GM06990 (cell line): Measurements from ENCODE around the gene TLE1.

Source experiments
- DNase-seq: peaks from one replicate; pipeline ENCODE4 v3.0.0-alpha.2; 2011; ENCODE audit not compliant: insufficient read length; ENCODE audit errors: extremely low read depth
- H3K27me3 ChIP-seq: replicated peaks from 2 replicates; pipeline ENCODE4 v1.6.0; 2011; ENCODE audit warnings: low read length; ENCODE audit not compliant: control insufficient read depth, insufficient read depth
- H3K36me3 ChIP-seq: 2 replicates; pipeline ENCODE4 v1.5.1; 2011; ENCODE audit warnings: low read length; ENCODE audit not compliant: control insufficient read depth, insufficient read depth
- H3K4me3 ChIP-seq: replicated peaks from 2 replicates; pipeline ENCODE4 v1.5.1; 2011; ENCODE audit warnings: low read depth, mild to moderate bottlenecking, control low read depth, low read length
- CTCF ChIP-seq: IDR thresholded peaks from 2 replicates; pipeline ENCODE4 v1.5.1; 2011; ENCODE audit warnings: low read length, control low read depth, mild to moderate bottlenecking, inconsistent platforms; ENCODE audit not compliant: insufficient read depth, poor library complexity, severe bottlenecking

TLE1 gene

GRCh38 chr9:81586786-81587185 lies 102.6 kb downstream of the TLE1 start:
- no peaks in the 10 kb centered on the region for H3K36me3 ChIP-seq
- TF ChIP-seq CTCF: no peak
- DNase-seq: no peak

GRCh38 chr9:81585191-81585763 lies 104.1 kb downstream of the TLE1 start:
- no peak for TF ChIP-seq CTCF
- no peak for DNase-seq
- H3K27me3 ChIP-seq: no peaks in the 10 kb centered on the region
- no peak overlapping the region for H3K4me3 ChIP-seq
- no peaks in the 10 kb centered on the region for H3K36me3 ChIP-seq

More at GRCh38 chr9:81586786-81587185, 102.6 kb downstream of the TLE1 start:
- Histone ChIP-seq H3K27me3 (no peaks in the 10 kb centered on the region), H3K4me3 (no peak overlapping the region)

GRCh38 chr9:81584099-81584498 lies 105.2 kb downstream of the TLE1 start:
- H3K27me3 ChIP-seq: no peaks in the 10 kb centered on the region
- no peak for TF ChIP-seq CTCF
- H3K4me3 ChIP-seq: no peak overlapping the region
- no peaks in the 10 kb centered on the region for H3K36me3 ChIP-seq
- no peak for DNase-seq

GRCh38 chr9:81581986-81582385 lies 107.4 kb downstream of the TLE1 start:
- DNase-seq: no peak
- H3K36me3 ChIP-seq: no peaks in the 10 kb centered on the region
- TF ChIP-seq CTCF: no peak
- H3K27me3 ChIP-seq: no peaks in the 10 kb centered on the region
- no peak overlapping the region for H3K4me3 ChIP-seq

GRCh38 chr9:81579381-81579780 lies 110.0 kb downstream of the TLE1 start:
- no peak for TF ChIP-seq CTCF
- no peak overlapping the region for H3K4me3 ChIP-seq
- H3K36me3 ChIP-seq: no peaks in the 10 kb centered on the region
- DNase-seq: no peak
- H3K27me3 ChIP-seq: no peaks in the 10 kb centered on the region

GRCh38 chr9:81578606-81579005 lies 110.7 kb downstream of the TLE1 start:
- no peak for DNase-seq
- Histone ChIP-seq H3K4me3 (no peak overlapping the region), H3K36me3 (no peaks in the 10 kb centered on the region), H3K27me3 (no peaks in the 10 kb centered on the region)
- TF ChIP-seq CTCF: no peak
